Ascending aorta (tissue), 2 donors: ENCODE data around the gene PDGFA. TPM values are rescaled to one million over a fixed set of nuclear protein-coding genes. Genes with fewer than 3 reads are reported as not detected.

ENCODE experiments used
- DNase-seq, 2 donors: peaks; one replicate each; pipeline ENCODE4 v3.0.0-alpha.2; 2019; ENCODE audit warnings: low spot score in 2 of 2
- H3K27ac ChIP-seq, 2 donors: fragments of 200-600 bp; sonication (generic); one replicate each; pipeline ENCODE4 v1.5.1; 2016 to 2017; ENCODE audit warnings: mild to moderate bottlenecking in 1 of 2
- H3K27me3 ChIP-seq: fragments of 200-600 bp; sonication (generic); one replicate; pipeline ENCODE4 v1.5.1; 2017
- H3K36me3 ChIP-seq, 2 donors: fragments of 200-600 bp; sonication (generic); one replicate each; pipeline ENCODE4 v1.5.1; 2016
- H3K4me1 ChIP-seq, 2 donors: fragments of 200-600 bp; sonication (generic); one replicate each; pipeline ENCODE4 v1.5.1; 2016 to 2017; ENCODE audit warnings: mild to moderate bottlenecking in 1 of 2
- H3K4me3 ChIP-seq, 2 donors: fragments of 200-600 bp; sonication (generic); one replicate each; pipeline ENCODE4 v1.5.1; 2016 to 2017; ENCODE audit warnings: mild to moderate bottlenecking in 1 of 2
- H3K9me3 ChIP-seq, 2 donors: fragments of 200-600 bp; sonication (generic); one replicate each; pipeline ENCODE4 v1.5.1; 2016
- intact Hi-C: fragments of 100-400 bp; cut with DNase I; formaldehyde crosslinking; loops from one replicate; pipeline ENCODE4 v1.15.1; 2023
- total RNA-seq: library from RNA; depleted of rRNA; stranded (reverse); fragments of >200 nt; gene quantifications from one replicate; pipeline ENCODE4 v1.1.0, GENCODE V29; 2016
- TF ChIP-seq, protein P1 (sequence below), 3 experiments: fragments of 200-600 bp in 2 of 3; fragments of 450-650 bp in 1 of 3; sonication (generic) in 2 of 3; IDR thresholded peaks; one replicate each; pipeline ENCODE4 v1.5.1; 2016 to 2019; ENCODE audit warnings: antibody characterized with exemption in 3 of 3, mild to moderate bottlenecking in 1 of 3, moderate library complexity in 1 of 3

Gene PDGFA
- total RNA-seq, 1 donor from 2014 or later: 349 TPM

DNA sequence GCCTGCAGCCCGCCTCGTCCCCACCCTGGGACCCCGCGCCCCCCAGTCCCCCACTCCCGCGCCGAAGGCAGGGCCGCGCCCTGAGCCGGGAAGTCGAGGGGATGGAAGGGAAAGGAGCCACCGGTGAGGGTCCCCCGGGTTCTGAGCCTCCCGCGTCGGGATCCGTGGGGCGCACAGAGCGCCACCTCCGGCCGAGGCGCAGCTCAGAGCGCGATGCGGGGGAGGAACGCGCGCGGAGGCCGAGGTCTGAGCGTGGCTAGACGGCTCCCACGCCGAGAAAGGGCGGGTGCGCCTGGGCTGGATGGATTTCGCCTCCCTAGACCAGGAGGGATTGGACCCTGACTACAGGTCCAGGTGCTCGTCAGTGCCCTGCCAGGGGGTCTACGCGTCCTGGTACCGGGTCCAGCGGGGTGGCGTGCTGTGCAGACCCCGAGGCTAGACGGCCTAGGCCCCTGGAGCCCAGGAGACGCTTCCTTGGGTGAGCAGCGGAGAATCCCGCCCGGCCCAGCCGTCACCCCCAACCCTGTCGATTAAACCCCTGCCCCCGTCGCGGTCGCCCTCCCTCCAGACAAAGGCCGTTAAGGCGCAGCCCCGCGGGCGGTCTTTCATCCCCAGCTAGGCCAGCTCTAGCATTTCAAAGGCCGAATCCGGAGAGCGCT is 986 bp upstream of the PDGFA start:
- no peak for DNase-seq
- H3K27ac ChIP-seq: peak overlapping the region; percentile 95 to 98
- H3K4me3 ChIP-seq: peak overlapping the region; percentile 56 to 77
- H3K27me3 ChIP-seq: no peaks in the 10 kb centered on the region
- peaks cover 0 to 3% of the 10 kb centered on the region in 2 donors for H3K36me3 ChIP-seq
- intact Hi-C loops: loop anchor here (1.0 to 5.0 kb wide), 3 partner anchors 37 to 288 kb away; no protein-coding TSS in a partner anchor
- peaks cover 15 to 31% of the 10 kb centered on the region in 2 donors for H3K4me1 ChIP-seq
- TF ChIP-seq, protein P1, sequence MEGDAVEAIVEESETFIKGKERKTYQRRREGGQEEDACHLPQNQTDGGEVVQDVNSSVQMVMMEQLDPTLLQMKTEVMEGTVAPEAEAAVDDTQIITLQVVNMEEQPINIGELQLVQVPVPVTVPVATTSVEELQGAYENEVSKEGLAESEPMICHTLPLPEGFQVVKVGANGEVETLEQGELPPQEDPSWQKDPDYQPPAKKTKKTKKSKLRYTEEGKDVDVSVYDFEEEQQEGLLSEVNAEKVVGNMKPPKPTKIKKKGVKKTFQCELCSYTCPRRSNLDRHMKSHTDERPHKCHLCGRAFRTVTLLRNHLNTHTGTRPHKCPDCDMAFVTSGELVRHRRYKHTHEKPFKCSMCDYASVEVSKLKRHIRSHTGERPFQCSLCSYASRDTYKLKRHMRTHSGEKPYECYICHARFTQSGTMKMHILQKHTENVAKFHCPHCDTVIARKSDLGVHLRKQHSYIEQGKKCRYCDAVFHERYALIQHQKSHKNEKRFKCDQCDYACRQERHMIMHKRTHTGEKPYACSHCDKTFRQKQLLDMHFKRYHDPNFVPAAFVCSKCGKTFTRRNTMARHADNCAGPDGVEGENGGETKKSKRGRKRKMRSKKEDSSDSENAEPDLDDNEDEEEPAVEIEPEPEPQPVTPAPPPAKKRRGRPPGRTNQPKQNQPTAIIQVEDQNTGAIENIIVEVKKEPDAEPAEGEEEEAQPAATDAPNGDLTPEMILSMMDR (IDR thresholded peaks at IDR 0.05): peak in 1 of 3 experiments; percentile 25
- H3K9me3 ChIP-seq: peaks cover 8 to 12% of the 10 kb centered on the region in 2 donors

DNA sequence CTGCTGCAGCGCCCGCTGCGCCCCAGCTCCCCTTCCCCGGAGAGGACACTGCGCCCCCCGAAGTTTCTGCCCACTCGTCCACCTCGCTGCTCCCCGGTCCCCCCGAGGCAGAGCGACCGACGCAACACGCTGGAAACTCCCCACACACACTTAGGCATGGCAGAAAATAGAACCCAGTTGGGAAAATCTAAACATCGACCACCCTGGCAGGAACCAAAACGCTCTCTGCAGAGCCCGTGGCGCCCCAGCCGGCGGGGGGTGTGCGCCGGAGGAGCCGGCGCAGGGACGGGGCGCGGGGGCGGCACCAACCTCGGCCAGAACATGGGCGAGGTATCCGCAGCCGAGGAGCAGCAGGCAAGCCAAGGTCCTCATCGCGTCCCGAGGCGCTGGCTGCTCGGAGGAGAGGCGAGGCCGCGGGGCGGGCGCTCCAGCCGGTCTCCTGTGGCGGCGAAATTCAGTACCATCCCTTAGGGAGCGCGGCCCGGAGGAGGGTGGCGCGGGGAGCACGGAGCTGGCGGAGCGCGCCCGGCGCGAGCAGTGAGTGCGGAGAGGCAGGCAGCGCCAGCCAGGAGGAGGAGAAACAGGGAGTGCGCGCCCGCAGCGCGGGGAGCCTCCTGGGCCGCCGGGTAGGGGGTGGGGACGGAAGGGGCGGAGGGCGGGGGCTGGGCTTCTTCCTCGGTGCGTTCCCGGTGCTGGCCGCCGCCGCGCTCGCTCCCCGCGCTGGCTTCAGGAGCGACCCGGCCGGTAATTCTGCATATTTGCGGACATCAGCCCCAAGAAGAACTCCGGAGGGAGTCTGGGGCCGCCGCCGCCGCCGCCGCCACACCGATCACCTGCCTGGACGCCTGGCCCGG is 789 bp downstream of the PDGFA start:
- DNase-seq: peak; percentile 30 to 88
- Histone ChIP-seq H3K27me3 (no peaks in the 10 kb centered on the region), H3K4me3 (peak overlapping the region; percentile 77 to 83), H3K36me3 (peaks cover 0 to 3% of the 10 kb centered on the region in 2 donors), H3K4me1 (peaks cover 21 to 47% of the 10 kb centered on the region in 2 donors), H3K9me3 (no peaks in the 10 kb centered on the region), H3K27ac (peak overlapping the region; percentile 97)
- intact Hi-C loops: loop anchor here (10.0 kb wide), 1 partner anchor 256 kb away; no protein-coding TSS in a partner anchor
- TF ChIP-seq, protein P1 (IDR thresholded peaks at IDR 0.05): no peak

DNA sequence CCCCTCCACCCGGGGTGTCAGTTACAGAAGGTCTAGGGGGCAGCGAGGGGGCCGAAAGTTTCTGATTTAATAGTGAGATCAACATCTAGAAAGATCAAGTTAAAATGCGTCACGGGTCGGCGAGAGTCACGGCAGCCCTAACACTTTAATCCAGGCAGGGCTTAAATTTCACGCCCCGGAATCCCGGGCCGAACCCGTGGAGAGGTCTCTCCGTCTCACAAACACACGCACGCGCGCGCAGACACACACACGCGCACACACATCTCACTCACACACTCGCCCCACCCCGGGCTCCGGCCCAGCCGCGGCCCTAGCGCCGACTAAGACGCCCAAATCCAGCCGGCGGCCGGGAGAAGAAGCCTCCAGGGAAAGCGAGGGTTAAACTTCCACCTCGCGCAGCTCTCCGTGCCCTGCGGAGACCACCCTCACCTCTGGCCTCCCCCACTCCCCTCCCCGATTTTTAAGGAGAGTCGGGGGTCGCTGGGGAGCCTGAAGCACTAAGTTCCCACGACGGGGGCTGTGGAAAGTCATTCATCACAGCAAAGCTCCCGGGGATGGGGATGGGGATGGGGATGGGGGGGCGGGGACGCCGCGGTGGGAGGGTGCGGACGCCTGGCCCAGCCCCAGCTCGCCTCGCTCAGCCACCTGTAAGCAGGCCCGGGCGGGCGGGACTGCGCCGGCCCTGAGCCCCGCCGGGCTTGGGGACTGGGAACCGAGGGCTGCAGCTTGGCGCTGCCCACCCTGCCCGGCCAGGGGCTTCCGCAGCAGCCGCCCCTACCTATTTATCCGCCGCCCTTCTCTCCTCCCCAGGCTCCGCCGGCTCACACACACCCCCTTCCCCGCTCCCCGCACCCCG is 1.6 kb downstream of the PDGFA start:
- intact Hi-C loops: loop anchor here (10.0 kb wide), 1 partner anchor 257 kb away; no protein-coding TSS in a partner anchor
- Histone ChIP-seq H3K36me3 (peaks cover 0 to 4% of the 10 kb centered on the region in 2 donors), H3K4me1 (peaks cover 23 to 53% of the 10 kb centered on the region in 2 donors), H3K27me3 (no peaks in the 10 kb centered on the region), H3K27ac (peak overlapping the region; percentile 97), H3K4me3 (peak overlapping the region; percentile 77 to 83), H3K9me3 (no peaks in the 10 kb centered on the region)
- peak in 1 of 2 donors; percentile 85 for DNase-seq
- TF ChIP-seq, protein P1 (IDR thresholded peaks at IDR 0.05): no peak

DNA sequence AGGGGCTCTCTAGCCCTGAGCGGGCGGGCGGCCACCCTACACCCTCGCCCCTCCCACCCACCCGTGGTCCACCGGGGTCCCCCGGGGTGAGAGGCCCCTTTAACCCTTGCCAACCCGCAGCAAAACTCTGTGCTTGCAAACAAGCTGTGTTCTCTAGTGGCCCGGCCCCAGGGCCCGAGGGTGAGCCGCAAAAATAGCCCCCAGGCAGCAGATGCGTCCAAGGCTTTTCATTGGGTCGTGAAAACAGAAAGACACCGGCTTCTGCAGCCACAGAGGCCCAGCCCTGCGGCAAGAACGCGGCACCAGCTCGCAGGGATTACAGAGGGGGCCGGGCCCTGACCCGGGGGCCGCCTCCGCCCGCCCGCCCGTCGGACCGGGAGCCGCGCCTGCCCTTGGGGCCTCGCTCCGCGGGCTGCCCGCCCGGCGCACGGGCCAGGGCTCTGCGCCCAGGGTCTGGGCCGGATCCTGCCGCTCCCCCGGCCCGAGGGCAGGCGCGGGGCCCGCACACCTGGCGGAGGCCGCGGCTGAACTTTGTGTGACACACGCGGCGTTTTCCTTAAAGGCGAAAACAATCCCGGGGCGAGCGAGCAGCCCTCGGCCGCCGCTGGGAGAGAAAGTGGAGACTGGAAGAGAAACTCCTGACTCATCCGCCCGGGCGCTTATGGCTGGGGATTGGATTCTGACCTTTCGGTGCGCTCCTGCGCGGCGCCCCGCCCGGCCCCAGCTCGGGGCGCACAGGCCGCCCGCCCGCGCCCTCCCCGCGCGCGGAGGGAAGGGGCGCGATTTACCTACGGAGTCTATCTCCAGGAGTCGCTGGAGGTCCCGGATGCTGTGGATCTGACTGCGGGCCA is 2.8 kb downstream of the PDGFA start:
- peak in 1 of 2 donors; percentile 81 for DNase-seq
- Histone ChIP-seq H3K27me3 (no peaks in the 10 kb centered on the region), H3K36me3 (peaks cover 4 to 15% of the 10 kb centered on the region in 2 donors), H3K4me3 (peak overlapping the region; percentile 77 to 83), H3K27ac (peak overlapping the region; percentile 97), H3K4me1 (peaks cover 26 to 59% of the 10 kb centered on the region in 2 donors), H3K9me3 (no peaks in the 10 kb centered on the region)
- intact Hi-C loops: loop anchor here (10.0 kb wide), 1 partner anchor 258 kb away; no protein-coding TSS in a partner anchor
- TF ChIP-seq, protein P1 (IDR thresholded peaks at IDR 0.05): no peak
